CD14-positive monocyte (primary cell): ENCODE data around the gene CCNQ. TPM values are rescaled to one million over a fixed set of nuclear protein-coding genes. Genes with fewer than 3 reads are reported as not detected.
A peak's percentile ranks its signal among the peaks of the same experiment; 100 is the strongest.

Experiments
- DNase-seq, 3 donors: peaks; one replicate each; pipeline ENCODE4 v3.0.0-alpha.2; 2011 to 2022
- H2AFZ ChIP-seq: 2 replicates; pipeline ENCODE4 v1.6.0; 2012; ENCODE audit warnings: mild to moderate bottlenecking, low read depth, low read length, inconsistent platforms; ENCODE audit not compliant: insufficient read depth, poor library complexity, severe bottlenecking
- H3K27ac ChIP-seq, 2 donors: 1 replicate in 1 of 2; 2 replicates in 1 of 2; pipeline ENCODE4 v1.5.1; 2012 to 2013; ENCODE audit warnings: low read length in 2 of 2, control low read depth in 1 of 2, inconsistent platforms in 1 of 2, low read depth in 1 of 2, mild to moderate bottlenecking in 1 of 2
- H3K27me3 ChIP-seq, 2 donors: one replicate each; pipeline versions ENCODE4 v1.6.0 to v1.6.1; 2011 to 2013; ENCODE audit warnings: low read length in 2 of 2; ENCODE audit not compliant: control insufficient read depth in 2 of 2, insufficient read depth in 2 of 2
- H3K36me3 ChIP-seq, 2 donors: replicated peaks in 1 of 2; 1 replicate in 1 of 2; 2 replicates in 1 of 2; pipeline versions ENCODE4 v1.5.1 to v1.6.1; 2012 to 2013; ENCODE audit warnings: low read length in 2 of 2, control low read depth in 1 of 2, inconsistent platforms in 1 of 2, mild to moderate bottlenecking in 1 of 2; ENCODE audit not compliant: insufficient read depth in 2 of 2, control insufficient read depth in 1 of 2
- H3K4me1 ChIP-seq, 2 donors: 1 replicate in 1 of 2; 2 replicates in 1 of 2; pipeline versions ENCODE4 v1.5.1 to v1.6.1; 2012 to 2013; ENCODE audit warnings: low read length in 2 of 2, control low read depth in 1 of 2, inconsistent platforms in 1 of 2, mild to moderate bottlenecking in 1 of 2, moderate library complexity in 1 of 2; ENCODE audit not compliant: insufficient read depth in 2 of 2, control insufficient read depth in 1 of 2
- H3K4me2 ChIP-seq: replicated peaks from 2 replicates; pipeline ENCODE3; 2012; ENCODE audit warnings: low read length, moderate library complexity, mild to moderate bottlenecking; ENCODE audit not compliant: poor library complexity, severe bottlenecking; ENCODE audit errors: extremely low read depth
- H3K4me3 ChIP-seq, 3 experiments: fragments of 200-600 bp in 1 of 3; sonication (generic) in 1 of 3; replicated peaks in 1 of 3; 1 replicate in 2 of 3; 2 replicates in 1 of 3; pipeline ENCODE4 v1.5.1; 2011 to 2013; ENCODE audit warnings: low read length in 3 of 3, mild to moderate bottlenecking in 3 of 3, control low read depth in 2 of 3, low read depth in 2 of 3, inconsistent platforms in 1 of 3, moderate library complexity in 1 of 3
- H3K79me2 ChIP-seq: 2 replicates; pipeline ENCODE4 v1.6.0; 2012; ENCODE audit warnings: mild to moderate bottlenecking, control low read depth, inconsistent platforms, low read length, moderate library complexity; ENCODE audit not compliant: insufficient read depth
- H3K9ac ChIP-seq: 2 replicates; pipeline ENCODE4 v1.6.0; 2017; ENCODE audit warnings: low read length, mild to moderate bottlenecking; ENCODE audit not compliant: insufficient read depth, poor library complexity, severe bottlenecking
- H3K9me3 ChIP-seq, 2 donors: replicated peaks in 1 of 2; 1 replicate in 1 of 2; 2 replicates in 1 of 2; pipeline versions ENCODE4 v1.5.1 to v1.6.1; 2012 to 2013; ENCODE audit warnings: low read length in 2 of 2, control low read depth in 1 of 2; ENCODE audit not compliant: control insufficient read depth in 1 of 2, insufficient read depth in 1 of 2
- H4K20me1 ChIP-seq: 2 replicates; pipeline ENCODE4 v1.6.0; 2012; ENCODE audit warnings: mild to moderate bottlenecking, low read length, control low read depth, moderate library complexity; ENCODE audit not compliant: insufficient read depth
- H3K27ac Mint-ChIP-seq, 7 donors: one replicate each; pipeline ENCODE4 v1.8.0; 2020; ENCODE audit warnings: mild to moderate bottlenecking in 7 of 7, mixed read lengths in 7 of 7, moderate library complexity in 6 of 7, inconsistent platforms in 2 of 7
- H3K27me3 Mint-ChIP-seq, 3 donors: one replicate each; pipeline ENCODE4 v1.8.0; 2021 to 2022; ENCODE audit warnings: low read depth in 3 of 3, mild to moderate bottlenecking in 3 of 3, mixed read lengths in 3 of 3, moderate library complexity in 3 of 3, inconsistent platforms in 1 of 3
- H3K36me3 Mint-ChIP-seq, 2 donors: one replicate each; pipeline ENCODE4 v1.8.0; 2020; ENCODE audit warnings: mixed read lengths in 2 of 2, inconsistent platforms in 1 of 2, mild to moderate bottlenecking in 1 of 2
- H3K4me1 Mint-ChIP-seq: one replicate; pipeline ENCODE4 v1.8.0; 2020; ENCODE audit warnings: mild to moderate bottlenecking, mixed read lengths
- H3K4me3 Mint-ChIP-seq, 2 donors: one replicate each; pipeline ENCODE4 v1.8.0; 2020; ENCODE audit warnings: mild to moderate bottlenecking in 2 of 2, mixed read lengths in 2 of 2, moderate library complexity in 1 of 2
- H3K9me3 Mint-ChIP-seq, 7 donors: one replicate each; pipeline ENCODE4 v1.8.0; 2020 to 2022; ENCODE audit warnings: mixed read lengths in 7 of 7, mild to moderate bottlenecking in 6 of 7, moderate library complexity in 6 of 7, inconsistent platforms in 2 of 7
- WGBS: methylation state at CpG from one replicate; pipeline ENCODE4 v1.1.5; 2013; ENCODE audit warnings: missing lambda C conversion rate; ENCODE audit not compliant: insufficient coverage; 5-methylcytosine and 5-hydroxymethylcytosine counted together
- intact Hi-C, 2 donors: fragments of 100-400 bp; cut with micrococcal nuclease; formaldehyde crosslinking; loops; one replicate each; pipeline versions ENCODE4 v1.15.0 to v1.15.1; 2023
- polyA plus RNA-seq, 3 donors: library from polyadenylated mRNA; depleted of rRNA in 1 of 3; unstranded in 2 of 3; stranded (reverse) in 1 of 3; fragments of 300-500 nt in 2 of 3; fragments of >200 nt in 1 of 3; fragmentation: Illumina TruSeq in 2 of 3; gene quantifications; 1 replicate in 2 of 3; 2 replicates in 1 of 3; pipeline ENCODE4 v1.2.3, GENCODE V29; 2012 to 2021
- TF ChIP-seq, protein P1 (sequence below): fragments of 200-600 bp; IDR thresholded peaks from one replicate; pipeline ENCODE4 v1.8.0; 2022; ENCODE audit warnings: antibody characterized with exemption, mild to moderate bottlenecking

Gene CCNQ
- polyA plus RNA-seq, 3 donors = 21.8 to 35.6 (median 29.3) TPM

DNA sequence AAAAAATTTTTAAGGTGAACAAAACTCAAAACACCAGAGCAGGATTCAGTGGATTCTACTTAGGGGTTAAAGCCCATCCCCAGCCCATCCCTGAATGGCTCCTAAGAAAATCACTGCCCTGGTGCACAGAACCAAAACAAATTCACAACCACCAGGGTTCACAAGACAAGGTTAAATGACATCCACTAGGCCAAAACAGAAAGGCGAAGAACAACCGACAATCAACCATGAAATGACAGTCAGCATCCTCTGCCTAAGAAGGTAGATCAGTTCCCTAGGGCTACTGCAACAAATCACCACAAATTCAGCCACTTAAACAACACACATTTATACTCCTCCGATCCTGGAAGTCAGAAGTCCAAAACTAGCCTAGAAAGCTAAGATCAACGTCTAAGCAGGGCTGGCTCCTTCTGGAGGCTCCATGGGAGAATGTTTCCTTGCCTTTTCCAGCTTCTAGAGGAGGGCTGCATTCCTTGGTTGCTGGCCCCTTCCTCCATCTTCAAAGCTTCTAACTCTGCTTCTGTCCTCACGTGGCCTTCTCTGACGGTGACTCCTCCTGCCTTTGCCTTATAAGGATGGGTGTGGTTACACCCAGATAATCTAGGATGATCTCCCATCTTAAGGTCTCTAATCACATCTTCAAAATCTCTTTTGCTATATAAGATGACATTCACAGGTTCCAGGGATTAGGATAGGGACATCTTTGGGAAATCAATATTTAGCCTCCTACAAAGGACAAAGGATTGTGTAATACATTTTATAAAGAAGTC is 1.8 kb downstream of the CCNQ start:
- no peak for DNase-seq
- H3K79me2 ChIP-seq = peaks cover 13% of the 10 kb centered on the region
- no peak overlapping the region for H3K27ac Mint-ChIP-seq
- H3K9me3 ChIP-seq = no peaks in the 10 kb centered on the region
- TF ChIP-seq, protein P1, sequence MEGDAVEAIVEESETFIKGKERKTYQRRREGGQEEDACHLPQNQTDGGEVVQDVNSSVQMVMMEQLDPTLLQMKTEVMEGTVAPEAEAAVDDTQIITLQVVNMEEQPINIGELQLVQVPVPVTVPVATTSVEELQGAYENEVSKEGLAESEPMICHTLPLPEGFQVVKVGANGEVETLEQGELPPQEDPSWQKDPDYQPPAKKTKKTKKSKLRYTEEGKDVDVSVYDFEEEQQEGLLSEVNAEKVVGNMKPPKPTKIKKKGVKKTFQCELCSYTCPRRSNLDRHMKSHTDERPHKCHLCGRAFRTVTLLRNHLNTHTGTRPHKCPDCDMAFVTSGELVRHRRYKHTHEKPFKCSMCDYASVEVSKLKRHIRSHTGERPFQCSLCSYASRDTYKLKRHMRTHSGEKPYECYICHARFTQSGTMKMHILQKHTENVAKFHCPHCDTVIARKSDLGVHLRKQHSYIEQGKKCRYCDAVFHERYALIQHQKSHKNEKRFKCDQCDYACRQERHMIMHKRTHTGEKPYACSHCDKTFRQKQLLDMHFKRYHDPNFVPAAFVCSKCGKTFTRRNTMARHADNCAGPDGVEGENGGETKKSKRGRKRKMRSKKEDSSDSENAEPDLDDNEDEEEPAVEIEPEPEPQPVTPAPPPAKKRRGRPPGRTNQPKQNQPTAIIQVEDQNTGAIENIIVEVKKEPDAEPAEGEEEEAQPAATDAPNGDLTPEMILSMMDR = no peak
- H3K27me3 Mint-ChIP-seq = peaks cover 0 to 26% (median 0%) of the 10 kb centered on the region in 3 donors
- 100% methylated on average over 2 of the region's 6 CpGs for WGBS
- no peak overlapping the region for H3K4me3 Mint-ChIP-seq
- H4K20me1 ChIP-seq = peaks cover 24% of the 10 kb centered on the region
- H3K9ac ChIP-seq = no peak overlapping the region
- H3K36me3 Mint-ChIP-seq = peaks cover 28 to 37% of the 10 kb centered on the region in 2 donors
- peaks cover 27 to 29% of the 10 kb centered on the region in 2 donors for H3K4me1 ChIP-seq
- H3K27me3 ChIP-seq = no peaks in the 10 kb centered on the region
- H3K4me2 ChIP-seq = peak overlapping the region; percentile 83
- peaks cover 0 to 8% (median 4%) of the 10 kb centered on the region in 7 donors for H3K9me3 Mint-ChIP-seq
- H3K4me3 ChIP-seq = no peak overlapping the region
- H3K27ac ChIP-seq = no peak overlapping the region
- H3K36me3 ChIP-seq = peaks cover 34 to 37% of the 10 kb centered on the region in 2 donors
- intact Hi-C loops = loop anchor here in 1 of 2 donors (5.0 to 10.0 kb wide), 2 partner anchors 125 to 262 kb away; partner anchors contain the start of genes HAUS7 and ZNF275
- no peak overlapping the region for H2AFZ ChIP-seq
- peaks cover 34% of the 10 kb centered on the region for H3K4me1 Mint-ChIP-seq

DNA sequence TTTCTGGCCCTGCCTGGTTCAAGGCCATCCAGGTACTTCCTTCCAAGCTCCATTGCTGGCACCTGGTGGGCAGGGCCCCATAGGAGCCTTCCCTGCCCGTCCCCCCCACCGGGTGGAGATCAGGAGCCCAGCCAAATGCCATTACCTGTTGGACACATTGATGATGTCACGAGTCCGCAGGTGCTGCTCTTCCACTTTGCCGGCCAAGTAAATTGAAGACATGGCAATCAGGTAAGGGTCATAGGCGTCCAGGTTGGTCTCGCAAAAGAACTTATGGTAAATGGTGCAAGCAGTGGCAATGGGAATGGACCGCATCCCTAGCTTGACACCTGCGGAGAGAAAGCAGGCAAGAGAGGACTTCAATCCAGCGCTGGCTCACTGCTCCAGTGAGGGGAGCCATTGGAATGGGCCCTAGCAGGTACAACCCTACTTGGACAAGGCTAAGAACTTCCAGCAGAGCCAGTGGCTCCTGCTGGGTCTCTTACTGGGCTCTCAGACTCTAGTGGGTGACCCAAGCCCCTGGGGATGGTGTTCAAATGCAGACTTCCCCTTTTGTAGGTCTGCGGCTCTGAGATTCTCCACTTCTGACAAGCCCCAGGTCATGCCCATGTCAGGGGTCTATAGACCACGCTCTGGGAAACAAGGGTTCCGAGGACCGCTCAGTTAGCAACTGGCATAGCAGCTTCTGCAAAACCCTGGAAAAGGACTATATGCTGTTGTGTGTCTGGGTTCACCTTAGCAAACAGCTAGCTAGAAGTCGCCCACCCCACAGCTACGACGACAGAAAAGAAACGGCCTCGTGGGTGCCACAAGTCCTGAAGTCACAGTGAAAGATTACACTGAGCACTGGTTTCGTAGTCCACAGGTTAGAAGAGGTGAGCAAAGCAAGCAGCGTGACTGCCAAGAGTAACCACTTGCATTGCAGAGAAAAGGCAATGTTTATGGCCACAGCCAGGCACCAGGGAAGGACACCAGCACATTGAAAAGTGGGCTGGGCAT is 2.8 kb downstream of the CCNQ start:
- no peak overlapping the region for H3K27ac ChIP-seq
- 96% methylated on average over 11 of the region's 21 CpGs for WGBS
- H3K36me3 ChIP-seq = peaks cover 43 to 47% of the 10 kb centered on the region in 2 donors
- Mint-ChIP-seq H3K9me3 (peaks cover 0 to 8% (median 4%) of the 10 kb centered on the region in 7 donors), H3K36me3 (peaks cover 37 to 47% of the 10 kb centered on the region in 2 donors), H3K27me3 (peaks cover 0 to 25% (median 0%) of the 10 kb centered on the region in 3 donors), H3K27ac (no peak overlapping the region), H3K4me1 (peaks cover 34% of the 10 kb centered on the region), H3K4me3 (no peak overlapping the region)
- peaks cover 24% of the 10 kb centered on the region for H4K20me1 ChIP-seq
- H3K4me2 ChIP-seq = no peak overlapping the region
- peaks cover 13% of the 10 kb centered on the region for H3K79me2 ChIP-seq
- TF ChIP-seq, protein P1 = no peak
- H3K27me3 ChIP-seq = no peaks in the 10 kb centered on the region
- DNase-seq = no peak
- H3K4me3 ChIP-seq = no peak overlapping the region
- H3K9ac ChIP-seq = no peak overlapping the region
- H3K4me1 ChIP-seq = peaks cover 27 to 29% of the 10 kb centered on the region in 2 donors
- no peaks in the 10 kb centered on the region for H3K9me3 ChIP-seq
- H2AFZ ChIP-seq = no peak overlapping the region
- intact Hi-C loops = loop anchor here in 1 of 2 donors (5.0 to 10.0 kb wide), 2 partner anchors 124 to 261 kb away; partner anchors contain the start of genes HAUS7 and ZNF275
